Tibial artery (tissue), 4 donors: ENCODE results near the gene SNAPC5.
"Not testable (repeated sequence)": the region's sequence is repeated elsewhere in the genome, so short reads cannot be mapped to it uniquely, and the experiment has no call there.

Experiments used
- DNase-seq, 2 donors: peaks; one replicate each; pipeline ENCODE4 v3.0.0-alpha.2; 2019
- H3K27ac ChIP-seq, 2 donors: fragments of 200-600 bp; sonication (generic) in 1 of 2; 1 replicate in 1 of 2; 2 replicates in 1 of 2; pipeline ENCODE4 v1.5.1; 2018 to 2019; ENCODE audit warnings: mild to moderate bottlenecking in 1 of 2
- H3K27me3 ChIP-seq, 2 donors: fragments of 200-600 bp; sonication (generic) in 1 of 2; one replicate each; pipeline versions ENCODE4 v1.5.1 to v1.6.0; 2016 to 2019
- H3K36me3 ChIP-seq, 3 donors: fragments of 200-600 bp; sonication (generic) in 2 of 3; one replicate each; pipeline ENCODE4 v1.5.1; 2016 to 2019; ENCODE audit warnings: mild to moderate bottlenecking in 2 of 3
- H3K4me1 ChIP-seq, 4 donors: fragments of 200-600 bp; sonication (generic) in 2 of 4; 1 replicate in 3 of 4; 2 replicates in 1 of 4; pipeline ENCODE4 v1.5.1; 2016 to 2019
- H3K4me3 ChIP-seq, 2 donors: fragments of 200-600 bp; sonication (generic) in 1 of 2; 1 replicate in 1 of 2; 2 replicates in 1 of 2; pipeline ENCODE4 v1.5.1; 2018 to 2019; ENCODE audit warnings: mild to moderate bottlenecking in 2 of 2
- H3K9me3 ChIP-seq, 3 donors: fragments of 200-600 bp; sonication (generic) in 1 of 3; one replicate each; pipeline ENCODE4 v1.5.1; 2016 to 2019
- intact Hi-C: fragments of 100-400 bp; cut with DNase I; formaldehyde crosslinking; loops from one replicate; pipeline ENCODE4 v1.15.0; 2023; ENCODE audit warnings: low total_unique reads
- TF ChIP-seq, protein P1 (sequence below), 2 experiments: fragments of 200-600 bp in 1 of 2; fragments of 450-650 bp in 1 of 2; IDR thresholded peaks; one replicate each; pipeline ENCODE4 v1.5.1; 2017 to 2019; ENCODE audit warnings: antibody characterized with exemption in 2 of 2, mild to moderate bottlenecking in 1 of 2, moderate library complexity in 1 of 2

The SNAPC5 gene

DNA sequence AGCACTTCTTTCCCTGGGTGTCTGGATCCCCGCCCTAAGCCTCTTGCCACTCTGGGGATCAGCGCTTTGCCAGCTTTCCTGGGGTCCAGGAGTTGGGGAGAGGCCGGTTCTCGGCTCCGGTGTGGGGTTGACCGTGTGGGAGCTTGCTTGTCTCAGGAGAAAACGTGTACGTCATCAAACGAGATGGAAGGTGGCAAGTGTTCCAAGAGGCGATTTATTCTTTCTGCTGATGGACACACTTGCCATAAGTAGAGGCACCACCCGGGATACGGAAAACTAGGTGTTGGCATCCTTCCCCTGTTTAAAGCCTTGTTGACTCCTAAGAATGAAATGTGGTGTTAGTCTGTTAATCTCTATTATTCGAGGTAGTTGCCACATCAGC, 7.9 kb upstream of the SNAPC5 start:
- intact Hi-C loops, result loop anchor here (5.0 kb wide), 1 partner anchor 347 kb away; no protein-coding TSS in a partner anchor
- Histone ChIP-seq H3K4me1 (peaks cover 0 to 27% (median 19%) of the 10 kb centered on the region in 4 donors), H3K27me3 (no peaks in the 10 kb centered on the region), H3K27ac (peak overlapping the region; percentile 88 to 90), H3K36me3 (peaks cover 26 to 28% (median 26%) of the 10 kb centered on the region in 3 donors), H3K9me3 (no peaks in the 10 kb centered on the region), H3K4me3 (peak overlapping the region; percentile 77 to 78)
- DNase-seq, result no peak
- TF ChIP-seq, protein P1, sequence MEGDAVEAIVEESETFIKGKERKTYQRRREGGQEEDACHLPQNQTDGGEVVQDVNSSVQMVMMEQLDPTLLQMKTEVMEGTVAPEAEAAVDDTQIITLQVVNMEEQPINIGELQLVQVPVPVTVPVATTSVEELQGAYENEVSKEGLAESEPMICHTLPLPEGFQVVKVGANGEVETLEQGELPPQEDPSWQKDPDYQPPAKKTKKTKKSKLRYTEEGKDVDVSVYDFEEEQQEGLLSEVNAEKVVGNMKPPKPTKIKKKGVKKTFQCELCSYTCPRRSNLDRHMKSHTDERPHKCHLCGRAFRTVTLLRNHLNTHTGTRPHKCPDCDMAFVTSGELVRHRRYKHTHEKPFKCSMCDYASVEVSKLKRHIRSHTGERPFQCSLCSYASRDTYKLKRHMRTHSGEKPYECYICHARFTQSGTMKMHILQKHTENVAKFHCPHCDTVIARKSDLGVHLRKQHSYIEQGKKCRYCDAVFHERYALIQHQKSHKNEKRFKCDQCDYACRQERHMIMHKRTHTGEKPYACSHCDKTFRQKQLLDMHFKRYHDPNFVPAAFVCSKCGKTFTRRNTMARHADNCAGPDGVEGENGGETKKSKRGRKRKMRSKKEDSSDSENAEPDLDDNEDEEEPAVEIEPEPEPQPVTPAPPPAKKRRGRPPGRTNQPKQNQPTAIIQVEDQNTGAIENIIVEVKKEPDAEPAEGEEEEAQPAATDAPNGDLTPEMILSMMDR (IDR thresholded peaks at IDR 0.05), result no peak

DNA sequence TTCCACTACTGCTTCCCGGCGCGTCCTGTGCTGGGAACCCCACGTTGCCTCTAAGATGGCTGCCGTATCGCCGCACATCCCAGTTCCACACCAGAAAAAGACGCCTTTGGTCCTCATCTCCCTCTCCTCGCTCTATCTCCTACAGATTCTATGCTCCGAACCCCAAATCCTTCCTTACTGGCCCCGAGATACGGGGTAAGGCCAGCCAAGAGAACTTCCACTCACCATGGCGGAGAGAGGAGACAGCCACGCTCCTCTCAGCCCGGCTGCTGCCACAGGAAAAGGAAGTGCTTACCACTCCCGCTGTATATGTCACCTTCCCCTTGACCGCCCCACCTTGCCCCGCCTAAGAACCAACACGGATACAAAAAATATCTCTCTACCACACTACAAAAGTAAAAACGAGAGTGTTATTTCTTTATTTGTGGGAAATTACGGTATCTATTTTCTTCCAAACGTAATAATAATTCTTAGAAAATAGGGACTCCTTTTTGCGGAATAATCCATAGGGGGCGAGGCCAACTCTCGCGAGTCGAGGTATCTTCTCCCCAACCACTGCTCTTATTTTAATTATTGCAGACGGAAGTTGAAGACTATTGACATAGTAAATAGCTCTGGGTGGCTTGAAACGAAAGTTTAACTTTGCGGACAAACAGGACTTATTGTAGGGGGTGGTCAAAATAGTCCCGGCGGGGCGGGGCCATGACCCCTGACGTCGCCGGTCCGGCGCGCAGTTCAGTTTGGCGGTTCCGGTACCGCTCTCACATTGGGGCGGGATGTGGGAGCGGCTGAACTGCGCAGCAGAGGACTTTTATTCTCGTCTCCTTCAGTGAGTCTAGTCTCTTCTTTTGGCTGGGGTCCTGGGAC, 7.2 kb upstream of the SNAPC5 start, which contains the start of the genes RPL4 and ZWILCH:
Gene RPL4 (minus strand): TSS at position 293 of the 867 bp plus-strand sequence. CDS start 65 bp downstream, at position 228.
Gene ZWILCH (plus strand): TSS at position 764 of the 867 bp plus-strand sequence. CDS start 13 bp downstream, at position 777.
- Histone ChIP-seq H3K27me3 (no peaks in the 10 kb centered on the region), H3K9me3 (no peaks in the 10 kb centered on the region), H3K4me3 (peak within 1 kb of the TSS; percentile 77 to 78), H3K36me3 (peaks cover 32 to 35% (median 33%) of the 10 kb centered on the region in 3 donors), H3K27ac (peak within 1 kb of the TSS; percentile 88 to 90), H3K4me1 (peaks cover 0 to 27% (median 19%) of the 10 kb centered on the region in 4 donors)
- TF ChIP-seq, protein P1 (IDR thresholded peaks at IDR 0.05), result no peak
- intact Hi-C loops, result loop anchor here (5.0 kb wide), 1 partner anchor 348 kb away; no protein-coding TSS in a partner anchor
- peak; percentile 67 to 86 for DNase-seq

DNA sequence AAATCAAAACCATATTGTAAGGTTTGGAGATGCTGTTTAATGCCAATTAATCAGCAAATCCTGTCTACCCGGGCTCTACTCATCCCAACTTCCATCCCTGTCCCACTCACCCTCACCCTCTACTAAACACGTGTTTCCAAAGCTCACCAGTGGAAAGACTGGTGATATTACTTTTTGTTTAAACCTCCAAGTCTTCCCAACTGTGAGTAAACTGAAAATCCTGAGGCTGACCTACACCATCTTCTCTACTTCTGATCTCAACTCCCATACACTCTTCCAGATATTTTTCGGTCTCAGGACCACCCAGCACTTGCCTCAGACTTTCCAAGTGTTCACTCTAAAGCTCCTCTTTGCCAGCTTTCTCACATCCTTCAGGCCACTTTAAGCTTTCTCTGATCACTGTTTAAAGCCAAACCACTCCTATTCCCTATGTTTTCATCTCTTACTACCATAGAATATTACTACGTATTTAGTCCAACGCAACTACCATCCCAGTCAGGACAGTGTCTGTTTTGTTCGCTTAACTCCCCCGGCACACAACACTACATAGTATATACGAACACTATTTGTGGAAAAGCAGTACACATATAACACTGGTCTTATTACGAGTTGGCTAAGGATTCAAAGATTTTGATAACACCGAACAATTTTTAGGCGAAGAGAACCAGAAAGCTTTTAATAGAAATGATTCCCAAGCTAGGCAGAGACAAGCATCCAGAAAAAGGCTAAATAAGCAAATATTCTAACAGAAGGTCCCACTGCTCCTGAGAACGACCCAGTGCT, 6.4 kb upstream of the SNAPC5 start:
- H3K4me1 ChIP-seq, result peaks cover 0 to 27% (median 19%) of the 10 kb centered on the region in 4 donors
- peak overlapping the region; percentile 77 to 78 for H3K4me3 ChIP-seq
- no peak for DNase-seq
- no peaks in the 10 kb centered on the region for H3K27me3 ChIP-seq
- peak overlapping the region; percentile 88 to 90 for H3K27ac ChIP-seq
- TF ChIP-seq, protein P1 (IDR thresholded peaks at IDR 0.05), result no peak
- intact Hi-C loops, result no loop called here
- no peaks in the 10 kb centered on the region for H3K9me3 ChIP-seq
- peaks cover 40 to 43% (median 41%) of the 10 kb centered on the region in 3 donors for H3K36me3 ChIP-seq

DNA sequence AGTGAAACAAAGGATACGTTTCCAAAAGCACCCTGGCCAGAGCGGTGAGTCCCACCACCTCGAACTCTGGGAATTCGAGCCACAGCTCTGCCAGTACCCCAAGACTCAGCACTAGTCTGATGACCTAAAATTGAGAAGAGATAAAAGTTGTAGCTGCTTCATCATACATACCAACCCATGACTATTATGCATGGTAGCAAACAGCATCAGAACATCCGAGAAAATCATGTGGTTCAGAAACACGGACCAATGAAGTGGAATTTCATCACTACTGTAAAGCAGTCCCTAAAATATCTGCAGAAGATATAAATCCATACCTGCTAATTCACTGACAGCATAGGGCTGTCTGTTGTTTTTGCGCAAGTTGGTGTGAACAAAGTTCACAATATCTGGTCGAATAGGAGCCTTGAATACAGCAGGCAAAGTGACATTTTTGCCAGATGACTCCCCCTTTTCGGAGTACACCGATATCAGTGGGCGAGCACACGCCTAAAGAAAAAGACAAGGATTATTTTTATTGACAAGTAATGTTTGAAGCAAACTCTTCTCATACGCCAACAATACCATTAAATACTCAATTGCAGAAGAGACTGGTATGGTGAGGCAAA, 5.6 kb upstream of the SNAPC5 start:
- intact Hi-C loops, H3K27me3 ChIP-seq, H3K9me3 ChIP-seq, DNase-seq: not testable (repeated sequence)
- Histone ChIP-seq H3K4me1 (peaks cover 0 to 29% (median 19%) of the 10 kb centered on the region in 4 donors), H3K27ac (peak overlapping the region; percentile 88 to 90), H3K36me3 (peaks cover 48 to 49% (median 49%) of the 10 kb centered on the region in 3 donors), H3K4me3 (peak overlapping the region; percentile 77 to 78)

DNA sequence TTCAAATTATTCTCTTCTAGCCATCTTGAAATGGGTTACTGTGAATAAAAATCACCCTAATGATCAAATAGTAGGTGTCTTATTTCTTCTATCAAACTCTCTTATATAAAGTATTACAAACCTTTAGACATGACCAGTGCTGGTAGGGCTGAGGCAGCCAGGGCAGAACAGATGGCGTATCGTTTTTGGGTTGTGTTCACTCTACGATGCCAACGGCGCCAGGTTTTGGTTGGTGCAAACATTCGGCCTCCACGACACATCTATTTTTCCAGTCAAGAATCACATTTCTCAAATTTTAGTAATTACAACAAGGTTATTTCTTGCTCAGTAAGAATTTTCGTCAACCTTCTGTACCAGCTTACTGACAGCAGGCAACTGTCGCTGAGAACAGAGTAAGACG, 4.9 kb upstream of the SNAPC5 start:
- TF ChIP-seq, protein P1 (IDR thresholded peaks at IDR 0.05), result no peak
- no peaks in the 10 kb centered on the region for H3K9me3 ChIP-seq
- H3K27me3 ChIP-seq, result no peaks in the 10 kb centered on the region
- H3K36me3 ChIP-seq, result peaks cover 49 to 51% (median 50%) of the 10 kb centered on the region in 3 donors
- no peak overlapping the region for H3K27ac ChIP-seq
- no peak for DNase-seq
- intact Hi-C loops, result no loop called here
- peaks cover 0 to 33% (median 19%) of the 10 kb centered on the region in 4 donors for H3K4me1 ChIP-seq
- no peak overlapping the region for H3K4me3 ChIP-seq

DNA sequence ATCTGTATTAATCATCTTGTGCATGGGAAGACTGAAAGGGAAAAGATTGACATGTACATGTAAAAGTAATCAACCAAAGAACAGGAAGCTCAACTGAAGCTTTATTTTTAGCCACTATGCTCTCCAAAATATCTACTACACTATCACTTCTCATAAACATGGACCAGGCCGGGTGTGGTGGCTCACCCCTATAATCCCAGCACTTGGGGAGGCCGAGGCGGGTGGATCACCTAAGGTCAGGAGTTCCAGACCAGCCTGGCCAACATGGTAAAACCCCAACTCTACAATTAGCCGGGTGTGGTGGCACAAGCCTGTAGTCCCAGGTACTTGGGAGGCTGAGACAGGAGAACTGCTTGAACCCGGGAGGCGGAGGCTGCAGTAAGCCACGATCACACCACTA, 2.8 kb upstream of the SNAPC5 start:
- H3K27ac ChIP-seq, H3K9me3 ChIP-seq, H3K27me3 ChIP-seq, H3K4me3 ChIP-seq, intact Hi-C loops, DNase-seq: not testable (repeated sequence)
- Histone ChIP-seq H3K36me3 (peaks cover 49 to 57% (median 55%) of the 10 kb centered on the region in 3 donors), H3K4me1 (peaks cover 0 to 37% (median 23%) of the 10 kb centered on the region in 4 donors)
